HepG2 (cell line): Measurements from ENCODE around the gene B4GALT1. TPM values are rescaled to one million over a fixed set of nuclear protein-coding genes. Genes with fewer than 3 reads are reported as not detected.

Source experiments
- ATAC-seq: fragments of 200-7000 bp; cut with Tn5 transposase; 3 replicates; pipeline ENCODE4 v1.9.1; 2020; ENCODE audit warnings: mild to moderate bottlenecking, moderate library complexity
- BruUV-seq: library from RNA; stranded (reverse); fragments of 400-500 nt; replicated peaks from 2 replicates; lab custom pipeline; 2021; lab: Mats Ljungman, UMichigan
- CTCF ChIA-PET: fragments of 300-600 bp; formaldehyde crosslinking; extraction: SDS; loops from one replicate; lab custom pipeline; 2021; ENCODE audit warnings: low total read pairs, inconsistent platforms, low intra/inter-chr PET ratio; lab: Yijun Ruan, JAX
- POLR2A ChIA-PET: fragments of 350-600 bp; sonication (Branson Sonifier 250); formaldehyde crosslinking; loops from one replicate; lab custom pipeline; 2020; ENCODE audit warnings: antibody characterized with exemption, inconsistent platforms; lab: Yijun Ruan, JAX
- DNase-seq: peaks from one replicate; pipeline ENCODE4 v3.0.0-alpha.2; 2015; ENCODE audit warnings: low spot score
- FAIRE-seq: peaks from 3 replicates; lab custom pipeline; 2011; peaks lifted over from hg19 to GRCh38; lab: Jason Lieb, UNC
- H2AFZ ChIP-seq: one replicate; pipeline ENCODE4 v1.6.1; 2011; ENCODE audit warnings: low read length, inconsistent platforms
- H3K27ac ChIP-seq: fragments of 300-600 bp; 3 replicates; pipeline ENCODE4 v1.8.0; 2011; ENCODE audit warnings: mixed run types, mild to moderate bottlenecking, mixed read lengths, low read length, inconsistent platforms; ENCODE audit not compliant: insufficient read depth; ENCODE audit errors: extremely low read length
- H3K27me3 ChIP-seq, 2 experiments: fragments of 200-600 bp in 1 of 2; 2 replicates in 1 of 2; 3 replicates in 1 of 2; pipeline versions ENCODE4 v1.6.0 to v1.8.0; 2011; ENCODE audit warnings: low read length in 2 of 2, mild to moderate bottlenecking in 2 of 2, moderate library complexity in 2 of 2, inconsistent platforms in 1 of 2; ENCODE audit not compliant: insufficient read depth in 2 of 2, control insufficient read depth in 1 of 2
- H3K36me3 ChIP-seq, 2 experiments: fragments of 200-600 bp in 1 of 2; replicated peaks in 1 of 2; 2 replicates in 1 of 2; 3 replicates in 1 of 2; pipeline versions ENCODE4 v1.5.1 to v1.8.0; 2011; ENCODE audit warnings: low read length in 2 of 2, inconsistent platforms in 1 of 2; ENCODE audit not compliant: insufficient read depth in 2 of 2, control insufficient read depth in 1 of 2
- H3K4me1 ChIP-seq: 2 replicates; pipeline ENCODE4 v1.5.1; 2012; ENCODE audit warnings: low read length, inconsistent platforms; ENCODE audit not compliant: insufficient read depth
- H3K4me2 ChIP-seq: 2 replicates; pipeline ENCODE4 v1.6.0; 2011; ENCODE audit warnings: low read depth, low read length, inconsistent platforms
- H3K4me3 ChIP-seq, 3 experiments: fragments of 200-600 bp in 1 of 3; sonication (generic), shearing (Covaris generic) in 1 of 3; replicated peaks in 1 of 3; 2 replicates each; pipeline ENCODE4 v1.5.1; 2011 to 2016; ENCODE audit warnings: low read length in 3 of 3, inconsistent platforms in 2 of 3, low read depth in 2 of 3, mild to moderate bottlenecking in 2 of 3, control low read depth in 1 of 3, mixed read lengths in 1 of 3; ENCODE audit not compliant: insufficient read depth in 1 of 3
- H3K79me2 ChIP-seq: one replicate; pipeline ENCODE4 v1.6.1; 2011; ENCODE audit warnings: low read length, inconsistent platforms; ENCODE audit not compliant: insufficient read depth
- H3K9ac ChIP-seq: 2 replicates; pipeline ENCODE4 v1.6.0; 2011; ENCODE audit warnings: mild to moderate bottlenecking, low read depth, low read length, inconsistent platforms; ENCODE audit not compliant: insufficient read depth
- H3K9me3 ChIP-seq: 2 replicates; pipeline ENCODE4 v1.5.1; 2012; ENCODE audit warnings: mild to moderate bottlenecking, low read length
- H4K20me1 ChIP-seq: 2 replicates; pipeline ENCODE4 v1.6.0; 2011; ENCODE audit warnings: inconsistent platforms, mild to moderate bottlenecking, low read length, moderate library complexity; ENCODE audit not compliant: insufficient read depth
- CREB1 ChIP-seq, 2 experiments: fragments of 450-650 bp in 1 of 2; IDR thresholded peaks; 2 replicates each; pipeline ENCODE4 v1.6.1; 2016 to 2017; ENCODE audit warnings: control low read depth in 1 of 2, mild to moderate bottlenecking in 1 of 2, missing compliant biosample characterization in 1 of 2, missing genetic modification characterization in 1 of 2
- DNMT1 ChIP-seq: sonication (generic); formaldehyde crosslinking; IDR thresholded peaks from 2 replicates; pipeline ENCODE4 v1.5.1; 2020; ENCODE audit warnings: mild to moderate bottlenecking, missing genetic modification reagents
- PHF21A ChIP-seq: sonication (generic); formaldehyde crosslinking; IDR thresholded peaks from 2 replicates; pipeline ENCODE4 v1.5.0; 2020; ENCODE audit warnings: mild to moderate bottlenecking, missing genetic modification reagents
- XRCC5 ChIP-seq: fragments of 200-400 bp; formaldehyde crosslinking; optimal IDR thresholded peaks from 2 replicates; pipeline ENCODE3; 2017; ENCODE audit warnings: mild to moderate bottlenecking, low read length
- ZNF687 ChIP-seq: sonication (generic); formaldehyde crosslinking; IDR thresholded peaks from 2 replicates; pipeline ENCODE4 v1.5.1; 2020; ENCODE audit warnings: mild to moderate bottlenecking, missing genetic modification reagents, moderate library complexity
- WGBS: methylation state at CpG from one replicate; pipeline ENCODE4 v1.1.6; 2017; ENCODE audit warnings: low lambda C conversion rate; 5-methylcytosine and 5-hydroxymethylcytosine counted together
- in situ Hi-C: cut with HindIII; loops from 2 replicates; pipeline ENCODE4 v1.10.0; 2017; ENCODE audit warnings: low pct_unique_long_range_greater_than_20kb; ENCODE audit not compliant: extremely low pct_ligation_motif_present
- intact Hi-C: fragments of 100-400 bp; cut with micrococcal nuclease; formaldehyde crosslinking; loops from one replicate; pipeline ENCODE4 v1.10.0; 2022; ENCODE audit not compliant: unreplicated experiment
- polyA plus RNA-seq, 8 experiments: library from polyadenylated mRNA; depleted of rRNA in 3 of 8; stranded (reverse) in 7 of 8; unstranded in 1 of 8; fragments of >200 nt; fragmentation: Illumina TruSeq in 4 of 8; extraction: Trizol in 4 of 8; gene quantifications; 2 replicates each; pipeline versions ENCODE4 v1.2.1 to v1.2.3, GENCODE V29; 2011 to 2016; ENCODE audit warnings: low read depth in 4 of 8, missing spikeins in 1 of 8, mixed read lengths in 1 of 8; ENCODE audit not compliant: insufficient read depth in 1 of 8
- total RNA-seq, 5 experiments: library from RNA; depleted of rRNA; stranded (reverse); fragments of >200 nt; fragmentation: Illumina TruSeq; extraction: Trizol; gene quantifications; 2 replicates each; pipeline ENCODE4 v1.2.3, GENCODE V29; 2016; ENCODE audit warnings: low read depth in 1 of 5
- TF ChIP-seq, protein P1 (sequence below): sonication (generic); formaldehyde crosslinking; IDR thresholded peaks from 2 replicates; pipeline ENCODE4 v1.4.0; 2020; ENCODE audit warnings: missing genetic modification reagents

The B4GALT1 gene
- total and polyA plus RNA-seq, 2 of the 13 experiments (the other 11 are each of a cell fraction or from before 2014, with no cell fraction given) = 15.7 to 33.5 TPM

DNA sequence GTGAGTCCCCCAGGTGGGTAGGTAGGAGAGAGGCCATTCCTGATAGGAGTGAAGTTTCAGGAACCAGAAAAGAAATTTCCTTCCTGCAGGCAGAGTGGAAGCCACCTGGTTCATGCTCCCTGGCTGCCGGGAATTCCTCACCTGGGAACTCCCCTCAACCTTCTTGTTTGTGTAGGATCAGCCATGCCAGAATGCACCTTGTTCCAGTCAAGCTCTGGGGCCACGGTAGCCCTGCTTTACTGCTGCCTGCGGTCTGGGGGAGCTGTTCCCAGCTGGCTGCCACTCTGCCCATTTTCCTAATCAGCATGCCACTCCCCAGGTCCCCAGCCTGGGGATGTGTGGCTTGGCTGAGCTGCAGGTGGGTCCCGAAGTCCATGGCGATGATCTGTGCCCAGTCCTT is 18.7 kb upstream of the B4GALT1 start (continued):
- 0 out of 2 replicates have a peak, but pooled peaks have one; percentile 13 for TF ChIP-seq ZNF687
- TF ChIP-seq, all 625 proteins: peak for 2

GRCh38 chr9:33185406-33185805 is 18.3 kb upstream of the B4GALT1 start:
- H2AFZ ChIP-seq = no peak overlapping the region
- in situ Hi-C loops = no loop called here

More at GRCh38 chr9:33185406-33185805, 18.3 kb upstream of the B4GALT1 start:
- no peak for FAIRE-seq
- Histone ChIP-seq H3K9ac (no peak overlapping the region), H3K4me2 (no peak overlapping the region), H3K4me3 (no peak overlapping the region), H3K36me3 (no peaks in the 10 kb centered on the region), H3K4me1 (peaks cover 18% of the 10 kb centered on the region; the same call in 1 of the 2 replicates), H4K20me1 (no peaks in the 10 kb centered on the region), H3K27me3 (peaks cover 0 to 22% of the 10 kb centered on the region in 2 experiments; a peak in 4 of 5 replicates), H3K27ac (no peak overlapping the region), H3K79me2 (no peaks in the 10 kb centered on the region), H3K9me3 (no peaks in the 10 kb centered on the region)
- ChIA-PET POLR2A (interaction anchor here (0.6 kb wide), 1 partner anchor 108 kb away, joined by 5 read pairs; no protein-coding TSS in a partner anchor), CTCF (no interaction called here)
- no peak for ATAC-seq
- WGBS = 62% methylated on average over 9 of the region's 11 CpGs
- no peak for TF ChIP-seq CREB1 (IDR thresholded peaks at IDR 0.05)
- no peak for TF ChIP-seq CREB1 (CRISPR knock-in tag; IDR thresholded peaks at IDR 0.05)
- no peak for TF ChIP-seq XRCC5
- TF ChIP-seq DNMT1 = no peak
- TF ChIP-seq PHF21A = no peak
- TF ChIP-seq, protein P1, sequence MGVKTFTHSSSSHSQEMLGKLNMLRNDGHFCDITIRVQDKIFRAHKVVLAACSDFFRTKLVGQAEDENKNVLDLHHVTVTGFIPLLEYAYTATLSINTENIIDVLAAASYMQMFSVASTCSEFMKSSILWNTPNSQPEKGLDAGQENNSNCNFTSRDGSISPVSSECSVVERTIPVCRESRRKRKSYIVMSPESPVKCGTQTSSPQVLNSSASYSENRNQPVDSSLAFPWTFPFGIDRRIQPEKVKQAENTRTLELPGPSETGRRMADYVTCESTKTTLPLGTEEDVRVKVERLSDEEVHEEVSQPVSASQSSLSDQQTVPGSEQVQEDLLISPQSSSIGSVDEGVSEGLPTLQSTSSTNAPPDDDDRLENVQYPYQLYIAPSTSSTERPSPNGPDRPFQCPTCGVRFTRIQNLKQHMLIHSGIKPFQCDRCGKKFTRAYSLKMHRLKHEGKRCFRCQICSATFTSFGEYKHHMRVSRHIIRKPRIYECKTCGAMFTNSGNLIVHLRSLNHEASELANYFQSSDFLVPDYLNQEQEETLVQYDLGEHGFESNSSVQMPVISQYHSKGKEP (CRISPR knock-in tag) = no peak
- DNase-seq = no peak
- no TSS peak for BruUV-seq
- intact Hi-C loops = no loop called here
